Keratinocyte (primary cell): ENCODE measurements around the gene TTL. TPM values are rescaled to one million over a fixed set of nuclear protein-coding genes. Genes with fewer than 3 reads are reported as not detected.
A peak's percentile ranks its signal among the peaks of the same experiment; 100 is the strongest.

ENCODE experiments used
- DNase-seq: peaks from one replicate; pipeline ENCODE4 v3.0.0-alpha.2; 2011; ENCODE audit warnings: low read depth, missing footprints, low spot score
- FAIRE-seq: peaks from 2 replicates; lab custom pipeline; 2011; peaks lifted over from hg19 to GRCh38; lab: Jason Lieb, UNC
- H2AFZ ChIP-seq: 2 replicates; pipeline ENCODE4 v1.6.0; 2012; ENCODE audit warnings: low read length, control low read depth, inconsistent platforms; ENCODE audit not compliant: control insufficient read depth
- H3K27ac ChIP-seq: 2 replicates; pipeline ENCODE4 v1.5.1; 2011; ENCODE audit warnings: low read length; ENCODE audit not compliant: control insufficient read depth, insufficient read depth
- H3K27me3 ChIP-seq: 3 replicates; pipeline ENCODE4 v1.6.0; 2011; ENCODE audit warnings: low read length; ENCODE audit not compliant: control insufficient read depth, insufficient read depth; ENCODE audit errors: extremely low read depth
- H3K36me3 ChIP-seq, 2 experiments: 2 replicates in 1 of 2; 3 replicates in 1 of 2; pipeline ENCODE4 v1.5.1; 2011; ENCODE audit warnings: low read length in 2 of 2, mild to moderate bottlenecking in 1 of 2; ENCODE audit not compliant: control insufficient read depth in 2 of 2, insufficient read depth in 2 of 2; ENCODE audit errors: extremely low read depth in 1 of 2
- H3K4me1 ChIP-seq: 3 replicates; pipeline ENCODE4 v1.5.1; 2011; ENCODE audit warnings: low read length; ENCODE audit not compliant: control insufficient read depth, insufficient read depth; ENCODE audit errors: extremely low read depth
- H3K4me2 ChIP-seq: 3 replicates; pipeline ENCODE4 v1.6.0; 2011; ENCODE audit warnings: low read depth, low read length; ENCODE audit not compliant: control insufficient read depth, insufficient read depth; ENCODE audit errors: extremely low read depth
- H3K4me3 ChIP-seq, 3 experiments: fragments of 200-600 bp in 1 of 3; sonication (generic) in 1 of 3; 2 replicates in 2 of 3; 3 replicates in 1 of 3; pipeline ENCODE4 v1.5.1; 2011 to 2016; ENCODE audit warnings: low read length in 3 of 3, mild to moderate bottlenecking in 3 of 3, control low read depth in 2 of 3, inconsistent platforms in 1 of 3, low read depth in 1 of 3, mixed read lengths in 1 of 3, mixed run types in 1 of 3, moderate library complexity in 1 of 3; ENCODE audit not compliant: control insufficient read depth in 2 of 3, insufficient read depth in 2 of 3; ENCODE audit errors: extremely low read depth in 1 of 3
- H3K79me2 ChIP-seq: 2 replicates; pipeline ENCODE4 v1.6.0; 2012; ENCODE audit warnings: low read length; ENCODE audit not compliant: control insufficient read depth, insufficient read depth
- H3K9ac ChIP-seq: 3 replicates; pipeline ENCODE4 v1.6.0; 2011; ENCODE audit warnings: low read length; ENCODE audit not compliant: control insufficient read depth, insufficient read depth; ENCODE audit errors: extremely low read depth
- H3K9me1 ChIP-seq: 3 replicates; pipeline ENCODE4 v1.6.0; 2011; ENCODE audit warnings: low read length; ENCODE audit not compliant: control insufficient read depth, insufficient read depth; ENCODE audit errors: extremely low read depth
- H3K9me3 ChIP-seq: 2 replicates; pipeline ENCODE4 v1.5.1; 2012; ENCODE audit warnings: low read depth, low read length; ENCODE audit not compliant: control insufficient read depth
- H4K20me1 ChIP-seq: 3 replicates; pipeline ENCODE4 v1.6.0; 2011; ENCODE audit warnings: low read length; ENCODE audit not compliant: control insufficient read depth, insufficient read depth; ENCODE audit errors: extremely low read depth
- EZH2 ChIP-seq: IDR thresholded peaks from one replicate; pipeline ENCODE4 v1.6.1; 2012; ENCODE audit warnings: inconsistent platforms, mild to moderate bottlenecking, low read length, moderate library complexity
- dilution Hi-C: fragments of 300-500 bp; cut with MboI; formaldehyde crosslinking; loops from one replicate; pipeline ENCODE4 v1.7.0; 2020; ENCODE audit warnings: low sequenced_read_pairs; ENCODE audit not compliant: extremely low pct_ligation_motif_present
- polyA plus RNA-seq, 5 experiments: library from polyadenylated mRNA; depleted of rRNA in 3 of 5; stranded (reverse) in 3 of 5; stranded (forward) in 1 of 5; unstranded in 1 of 5; fragments of >200 nt; gene quantifications; 1 replicate in 1 of 5; 2 replicates in 3 of 5; 3 replicates in 1 of 5; pipeline versions ENCODE4 v1.2.1 to v1.2.3, GENCODE V29; 2011 to 2012; ENCODE audit warnings: missing spikeins in 2 of 5, low read depth in 1 of 5, low replicate concordance in 1 of 5
- TF ChIP-seq, protein P1 (sequence below), 3 experiments: IDR thresholded peaks in 1 of 3; conservative IDR thresholded peaks in 1 of 3; optimal IDR thresholded peaks in 1 of 3; 2 replicates in 2 of 3; 3 replicates in 1 of 3; pipeline versions ENCODE3 to v1.5.1; 2011; ENCODE audit warnings: low read length in 3 of 3, mild to moderate bottlenecking in 3 of 3, moderate library complexity in 2 of 3, control low read depth in 1 of 3, inconsistent platforms in 1 of 3; ENCODE audit not compliant: insufficient read depth in 2 of 3; ENCODE audit errors: extremely low read depth in 1 of 3

TTL gene
- polyA plus RNA-seq, 1 donor (not counting 4 experiments of a cell fraction or from before 2014, with no cell fraction given) = 37.9 TPM

GRCh38 chr2:112542984-112543661, 61.2 kb downstream of the TTL start:
- Histone ChIP-seq H3K79me2 (peaks cover 48% of the 10 kb centered on the region), H3K36me3 (peaks cover 12 to 16% of the 10 kb centered on the region in 2 experiments), H3K9ac (peak overlapping the region; percentile 82), H3K4me1 (peaks cover 12% of the 10 kb centered on the region), H3K4me2 (peak overlapping the region; percentile 92), H3K4me3 (peak overlapping the region; percentile 73 to 97 (median 87)), H3K9me3 (no peaks in the 10 kb centered on the region), H4K20me1 (peaks cover 4% of the 10 kb centered on the region), H2AFZ (peak overlapping the region; percentile 98), H3K27me3 (no peaks in the 10 kb centered on the region), H3K9me1 (no peaks in the 10 kb centered on the region), H3K27ac (peak overlapping the region; percentile 70)
- no peak for DNase-seq
- dilution Hi-C loops = no loop called here
- no peak for FAIRE-seq
- TF ChIP-seq EZH2 = no peak
- TF ChIP-seq, protein P1, sequence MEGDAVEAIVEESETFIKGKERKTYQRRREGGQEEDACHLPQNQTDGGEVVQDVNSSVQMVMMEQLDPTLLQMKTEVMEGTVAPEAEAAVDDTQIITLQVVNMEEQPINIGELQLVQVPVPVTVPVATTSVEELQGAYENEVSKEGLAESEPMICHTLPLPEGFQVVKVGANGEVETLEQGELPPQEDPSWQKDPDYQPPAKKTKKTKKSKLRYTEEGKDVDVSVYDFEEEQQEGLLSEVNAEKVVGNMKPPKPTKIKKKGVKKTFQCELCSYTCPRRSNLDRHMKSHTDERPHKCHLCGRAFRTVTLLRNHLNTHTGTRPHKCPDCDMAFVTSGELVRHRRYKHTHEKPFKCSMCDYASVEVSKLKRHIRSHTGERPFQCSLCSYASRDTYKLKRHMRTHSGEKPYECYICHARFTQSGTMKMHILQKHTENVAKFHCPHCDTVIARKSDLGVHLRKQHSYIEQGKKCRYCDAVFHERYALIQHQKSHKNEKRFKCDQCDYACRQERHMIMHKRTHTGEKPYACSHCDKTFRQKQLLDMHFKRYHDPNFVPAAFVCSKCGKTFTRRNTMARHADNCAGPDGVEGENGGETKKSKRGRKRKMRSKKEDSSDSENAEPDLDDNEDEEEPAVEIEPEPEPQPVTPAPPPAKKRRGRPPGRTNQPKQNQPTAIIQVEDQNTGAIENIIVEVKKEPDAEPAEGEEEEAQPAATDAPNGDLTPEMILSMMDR (optimal IDR thresholded peaks at IDR 0.05 in 1 of 3, IDR thresholded peaks at IDR 0.05 in 1 of 3, conservative IDR thresholded peaks at IDR 0.05 in 1 of 3; ENCODE audit: extremely low read depth in 1 of 3, insufficient read depth in 2 of 3, low read length in 3 of 3) = peak in 2 of 3 experiments; percentile 8 to 25

DNA sequence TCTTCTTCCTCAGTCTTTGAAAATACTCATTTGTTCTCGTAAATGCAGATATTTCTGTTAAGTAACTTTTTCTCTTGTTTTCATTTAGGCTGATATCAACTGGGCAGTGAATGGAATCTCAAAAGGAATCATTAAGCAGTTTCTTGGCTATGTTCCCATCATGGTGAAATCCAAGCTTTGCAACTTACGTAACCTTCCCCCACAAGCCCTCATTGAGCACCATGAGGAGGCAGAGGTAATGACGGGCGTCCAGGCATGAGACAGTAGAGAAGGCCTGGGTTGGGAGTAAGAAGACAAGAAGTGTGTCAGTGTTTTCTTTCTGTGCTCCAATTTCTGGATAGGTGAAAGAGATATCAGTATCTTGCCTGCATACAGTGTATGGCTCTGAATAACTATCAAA, 65.4 kb downstream of the TTL start:
- no peak for TF ChIP-seq EZH2
- TF ChIP-seq, protein P1 (optimal IDR thresholded peaks at IDR 0.05 in 1 of 3, IDR thresholded peaks at IDR 0.05 in 1 of 3, conservative IDR thresholded peaks at IDR 0.05 in 1 of 3; ENCODE audit: extremely low read depth in 1 of 3, insufficient read depth in 2 of 3, low read length in 3 of 3) = no peak
- Histone ChIP-seq H3K27me3 (no peaks in the 10 kb centered on the region), H3K9me3 (no peaks in the 10 kb centered on the region), H4K20me1 (peaks cover 4% of the 10 kb centered on the region), H3K9me1 (no peaks in the 10 kb centered on the region), H3K4me3 (no peak overlapping the region), H3K4me2 (no peak overlapping the region), H3K36me3 (peaks cover 31 to 32% of the 10 kb centered on the region in 2 experiments), H3K27ac (no peak overlapping the region), H2AFZ (no peak overlapping the region), H3K79me2 (peaks cover 50% of the 10 kb centered on the region), H3K9ac (no peak overlapping the region), H3K4me1 (peaks cover 7% of the 10 kb centered on the region)
- no peak for DNase-seq
- FAIRE-seq = no peak
- dilution Hi-C loops = no loop called here
